K562 treated with DMSO at 1 percent for 4 hours (cell line): ENCODE results near the gene PSAP. TPM values are rescaled to one million over a fixed set of nuclear protein-coding genes. Genes with fewer than 3 reads are reported as not detected.

Source experiments
- total RNA-seq: library from RNA; unstranded; fragments of 300-600 nt; gene quantifications from 2 replicates; pipeline ENCODE4 v1.2.3, GENCODE V29; 2022; ENCODE audit not compliant: insufficient read depth

PSAP gene
- 1,340 and 1,395 TPM in 2 replicates for total RNA-seq

GRCh38 chr10:71850743-71851464, at the start of gene PSAP:
PSAP (minus strand) TSS chr10:71851251; CDS start chr10:71851221, 30 bp downstream.

GRCh38 chr10:71773221-71773971, 77.7 kb downstream of the PSAP start, which contains the start of gene VSIR:
VSIR (minus strand) TSS chr10:71773520; CDS start chr10:71773439, 81 bp downstream.

Other genes with a start within 250 kb of the PSAP start
- 0.35 TPM in 1 of 2 replicates, not detected in the other for gene C10orf105, start 131.5 kb downstream of the PSAP start, total RNA-seq
- gene VSIR, start 77.7 kb downstream of the PSAP start, total RNA-seq: 43.6 and 51.1 TPM in 2 replicates
- gene CHST3, start 113.1 kb upstream of the PSAP start, total RNA-seq: 0.18 TPM in 1 of 2 replicates, not detected in the other
- 2.6 and 3.2 TPM in 2 replicates for gene SPOCK2, start 237.3 kb upstream of the PSAP start, total RNA-seq